NCI-H2227 treated with DMSO at 0.1 percent for 48 hours (cell line): ENCODE measurements around the gene GRIK3.

ENCODE experiments used
- DNase-seq: peaks from one replicate; lab custom pipeline; 2025; lab: John Stamatoyannopoulos, UW

Gene GRIK3

GRCh38 chr1:36851595-36851994, 182.7 kb downstream of the GRIK3 start:
- no peak for DNase-seq

- peak; percentile 67 for DNase-seq
Measured at GRCh38 chr1:36851087-36851486, 183.2 kb downstream of the GRIK3 start.

- no peak for DNase-seq
Measured at GRCh38 chr1:36849956-36850355, 184.4 kb downstream of the GRIK3 start.

GRCh38 chr1:36847761-36848160, 186.6 kb downstream of the GRIK3 start:
- DNase-seq, result no peak

GRCh38 chr1:36847186-36847585, 187.1 kb downstream of the GRIK3 start:
- DNase-seq, result no peak

GRCh38 chr1:36846357-36846756, 188.0 kb downstream of the GRIK3 start:
- peak; percentile 9 for DNase-seq

- DNase-seq, result no peak
Measured at GRCh38 chr1:36845802-36846201, 188.5 kb downstream of the GRIK3 start.

- DNase-seq, result no peak
Measured at GRCh38 chr1:36844917-36845316, 189.4 kb downstream of the GRIK3 start.

GRCh38 chr1:36843906-36844610, 190.3 kb downstream of the GRIK3 start:
- no peak for DNase-seq

- DNase-seq, result no peak
Measured at GRCh38 chr1:36843027-36843426, 191.3 kb downstream of the GRIK3 start.

- no peak for DNase-seq
Measured at GRCh38 chr1:36842448-36842847, 191.9 kb downstream of the GRIK3 start.

GRCh38 chr1:36839485-36839884, 194.8 kb downstream of the GRIK3 start:
- no peak for DNase-seq

- no peak for DNase-seq
Measured at GRCh38 chr1:36838888-36839287, 195.4 kb downstream of the GRIK3 start.

- DNase-seq, result no peak
Measured at GRCh38 chr1:36836916-36837315, 197.4 kb downstream of the GRIK3 start.

- no peak for DNase-seq
Measured at GRCh38 chr1:36836196-36836883, 198.0 kb downstream of the GRIK3 start.

GRCh38 chr1:36835696-36836095, 198.6 kb downstream of the GRIK3 start:
- no peak for DNase-seq

GRCh38 chr1:36835017-36835695, 199.2 kb downstream of the GRIK3 start:
- no peak for DNase-seq

GRCh38 chr1:36834586-36834985, 199.7 kb downstream of the GRIK3 start:
- no peak for DNase-seq

GRCh38 chr1:36831186-36831810, 203.0 kb downstream of the GRIK3 start:
- no peak for DNase-seq

- DNase-seq, result no peak
Measured at GRCh38 chr1:36829961-36830360, 204.4 kb downstream of the GRIK3 start.

- no peak for DNase-seq
Measured at GRCh38 chr1:36829066-36829465, 205.2 kb downstream of the GRIK3 start.

GRCh38 chr1:36825226-36825625, 209.1 kb downstream of the GRIK3 start:
- no peak for DNase-seq

- DNase-seq, result no peak
Measured at GRCh38 chr1:36824390-36824861, 209.9 kb downstream of the GRIK3 start.
